ENCODE results near the gene CCDC30.

GRCh38 chr1:42686418-42686817 is 223.3 kb downstream of the CCDC30 start:
- TF ChIP-seq CTCF (conservative IDR thresholded peaks at IDR 0.05) (no peak), ZFX (IDR thresholded peaks at IDR 0.05) (no peak)
